ENCODE data around the gene LRRN4.

DNA sequence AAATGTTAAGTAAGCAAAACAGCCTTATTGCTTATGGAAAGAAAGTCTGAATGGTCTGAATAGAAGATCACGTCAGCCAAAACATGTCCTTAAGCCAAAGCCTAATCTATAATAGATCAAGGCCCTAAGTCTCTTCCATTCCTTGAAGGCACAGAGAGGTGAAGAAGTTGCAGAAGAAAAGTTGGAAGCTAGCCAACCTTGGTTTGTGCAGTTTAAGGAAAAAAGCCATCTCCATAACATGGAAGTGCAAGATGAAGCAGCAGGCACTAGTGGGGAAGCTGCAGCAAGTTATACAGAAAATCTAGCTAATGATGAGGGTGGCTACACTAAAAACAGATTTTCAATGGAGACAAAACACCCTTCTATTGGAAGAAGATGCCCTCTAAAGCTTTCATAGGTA lies 29.1 kb downstream of the LRRN4 start:
- TF ChIP-seq POLR2A (IDR thresholded peaks at IDR 0.05) = no peak
- TF ChIP-seq, protein P1, sequence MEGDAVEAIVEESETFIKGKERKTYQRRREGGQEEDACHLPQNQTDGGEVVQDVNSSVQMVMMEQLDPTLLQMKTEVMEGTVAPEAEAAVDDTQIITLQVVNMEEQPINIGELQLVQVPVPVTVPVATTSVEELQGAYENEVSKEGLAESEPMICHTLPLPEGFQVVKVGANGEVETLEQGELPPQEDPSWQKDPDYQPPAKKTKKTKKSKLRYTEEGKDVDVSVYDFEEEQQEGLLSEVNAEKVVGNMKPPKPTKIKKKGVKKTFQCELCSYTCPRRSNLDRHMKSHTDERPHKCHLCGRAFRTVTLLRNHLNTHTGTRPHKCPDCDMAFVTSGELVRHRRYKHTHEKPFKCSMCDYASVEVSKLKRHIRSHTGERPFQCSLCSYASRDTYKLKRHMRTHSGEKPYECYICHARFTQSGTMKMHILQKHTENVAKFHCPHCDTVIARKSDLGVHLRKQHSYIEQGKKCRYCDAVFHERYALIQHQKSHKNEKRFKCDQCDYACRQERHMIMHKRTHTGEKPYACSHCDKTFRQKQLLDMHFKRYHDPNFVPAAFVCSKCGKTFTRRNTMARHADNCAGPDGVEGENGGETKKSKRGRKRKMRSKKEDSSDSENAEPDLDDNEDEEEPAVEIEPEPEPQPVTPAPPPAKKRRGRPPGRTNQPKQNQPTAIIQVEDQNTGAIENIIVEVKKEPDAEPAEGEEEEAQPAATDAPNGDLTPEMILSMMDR (IDR thresholded peaks at IDR 0.05) = no peak
- TF ChIP-seq POLR2AphosphoS5 (IDR thresholded peaks at IDR 0.05) = no peak
